Hematopoietic multipotent progenitor cell treated with erythropoietin and hydrocortisone succinate and interleukin-3 and kit ligand, for 15 days (in vitro differentiated cells): ENCODE data around the gene ZNF324.
"Not testable (repeated sequence)": the region's sequence is repeated elsewhere in the genome, so short reads cannot be mapped to it uniquely, and the experiment has no call there.

Source experiments
- DNase-seq: peaks from one replicate; pipeline ENCODE4 v3.0.0-alpha.2; 2015; ENCODE audit warnings: low spot score

Gene ZNF324

DNA sequence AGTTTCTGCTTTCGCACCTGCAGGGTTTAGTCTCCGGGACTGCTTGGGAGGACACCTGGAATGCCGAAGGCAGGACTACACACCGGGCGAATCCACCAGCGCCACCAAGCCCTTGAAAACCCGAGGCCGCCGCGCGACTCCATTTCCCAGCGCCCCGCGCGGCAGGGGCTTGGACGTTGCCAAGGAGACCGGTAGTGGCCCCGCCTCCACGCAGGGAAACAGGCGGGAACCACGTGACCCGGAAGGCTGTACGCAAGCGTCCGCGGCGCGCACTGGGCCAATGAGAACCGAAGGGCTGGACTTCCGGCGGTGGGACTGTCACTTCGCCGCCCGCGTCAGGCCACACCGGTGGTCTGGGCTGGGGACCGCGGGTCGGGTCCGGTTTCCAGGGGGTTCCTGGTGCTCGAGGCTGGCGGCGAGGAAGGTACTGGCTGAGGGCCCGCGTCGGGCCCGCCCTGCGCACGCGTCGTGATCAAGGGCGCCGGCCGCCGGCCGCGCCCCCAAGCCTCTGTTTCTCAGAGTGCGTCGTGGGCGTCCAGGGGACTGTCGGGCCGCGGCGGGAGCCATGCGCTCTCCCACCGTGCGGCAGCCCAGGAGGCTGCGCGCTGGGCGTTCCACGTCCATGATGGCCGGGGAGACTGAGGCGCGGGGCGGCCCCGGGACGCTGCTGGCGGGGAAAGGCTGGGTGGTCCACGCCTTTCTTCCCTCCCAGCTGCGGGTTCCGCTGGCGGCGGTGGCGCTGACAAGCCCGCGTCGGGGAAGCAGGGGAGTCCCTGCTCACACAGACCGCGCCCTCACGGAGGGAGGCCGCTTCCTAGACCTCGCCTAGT is at the start of gene ZNF324:
ZNF324 (plus strand) TSS at position 321 of the 830 bp plus-strand sequence. CDS start 2,106 bp downstream, outside the sequence.
- DNase-seq = peak; percentile 98

DNA sequence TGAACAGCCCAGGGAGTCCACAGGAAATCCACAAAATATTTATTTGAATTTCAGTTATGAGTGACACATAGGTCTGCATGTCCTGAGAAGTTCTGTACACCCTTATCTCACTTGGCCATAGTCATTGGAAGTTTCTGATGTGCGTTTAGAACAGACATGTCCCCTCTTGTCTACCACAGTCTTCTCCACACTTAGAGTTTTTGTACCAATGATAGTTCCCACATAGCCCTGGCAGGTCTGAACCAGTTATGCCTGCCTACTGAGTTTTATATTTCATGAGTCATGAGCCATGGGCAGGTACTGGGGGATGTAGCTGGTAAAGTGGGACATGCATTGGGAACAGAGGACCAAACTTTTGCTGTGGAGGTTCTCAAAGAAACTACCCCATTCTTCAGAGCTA is 38.3 kb upstream of the ZNF324 start:
- no peak for DNase-seq

DNA sequence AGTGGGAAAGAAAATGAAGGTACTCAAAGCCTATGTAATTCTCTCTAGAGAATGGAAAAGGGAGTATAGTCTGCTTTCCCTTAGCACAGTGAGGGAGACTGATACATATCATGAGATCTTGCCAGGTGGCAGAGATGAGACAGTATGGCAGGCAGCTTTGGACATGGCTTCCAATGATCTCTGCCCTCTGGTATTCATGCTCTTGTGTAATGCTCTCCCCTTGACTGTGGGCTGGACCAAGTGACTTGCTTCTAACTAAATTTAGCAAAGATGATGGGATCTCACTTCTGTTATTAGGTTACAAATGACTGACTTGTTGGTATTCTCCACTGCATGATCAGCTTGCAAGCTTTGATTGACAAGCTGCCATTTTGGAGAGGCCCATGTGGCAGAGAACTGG is 37.1 kb upstream of the ZNF324 start:
- no peak for DNase-seq

DNA sequence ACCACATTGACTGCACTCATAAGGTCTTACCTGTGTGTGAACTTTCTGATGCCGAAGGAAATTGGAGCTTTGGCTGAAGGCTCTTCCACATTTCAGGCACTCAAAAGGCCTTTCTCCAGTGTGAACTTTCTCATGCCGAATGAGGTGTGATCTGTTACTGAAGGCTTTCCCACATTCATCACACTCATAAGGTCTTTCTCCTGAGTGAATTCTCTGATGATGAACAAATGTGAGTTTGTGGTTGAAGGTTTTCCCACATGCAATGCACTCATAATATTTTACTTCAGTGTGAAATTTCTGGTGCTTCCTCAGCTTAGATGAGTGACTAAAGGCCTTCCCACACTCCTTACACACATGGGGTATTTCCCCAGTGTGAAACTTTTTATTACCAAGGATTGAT is 32.7 kb upstream of the ZNF324 start:
- no peak for DNase-seq

DNA sequence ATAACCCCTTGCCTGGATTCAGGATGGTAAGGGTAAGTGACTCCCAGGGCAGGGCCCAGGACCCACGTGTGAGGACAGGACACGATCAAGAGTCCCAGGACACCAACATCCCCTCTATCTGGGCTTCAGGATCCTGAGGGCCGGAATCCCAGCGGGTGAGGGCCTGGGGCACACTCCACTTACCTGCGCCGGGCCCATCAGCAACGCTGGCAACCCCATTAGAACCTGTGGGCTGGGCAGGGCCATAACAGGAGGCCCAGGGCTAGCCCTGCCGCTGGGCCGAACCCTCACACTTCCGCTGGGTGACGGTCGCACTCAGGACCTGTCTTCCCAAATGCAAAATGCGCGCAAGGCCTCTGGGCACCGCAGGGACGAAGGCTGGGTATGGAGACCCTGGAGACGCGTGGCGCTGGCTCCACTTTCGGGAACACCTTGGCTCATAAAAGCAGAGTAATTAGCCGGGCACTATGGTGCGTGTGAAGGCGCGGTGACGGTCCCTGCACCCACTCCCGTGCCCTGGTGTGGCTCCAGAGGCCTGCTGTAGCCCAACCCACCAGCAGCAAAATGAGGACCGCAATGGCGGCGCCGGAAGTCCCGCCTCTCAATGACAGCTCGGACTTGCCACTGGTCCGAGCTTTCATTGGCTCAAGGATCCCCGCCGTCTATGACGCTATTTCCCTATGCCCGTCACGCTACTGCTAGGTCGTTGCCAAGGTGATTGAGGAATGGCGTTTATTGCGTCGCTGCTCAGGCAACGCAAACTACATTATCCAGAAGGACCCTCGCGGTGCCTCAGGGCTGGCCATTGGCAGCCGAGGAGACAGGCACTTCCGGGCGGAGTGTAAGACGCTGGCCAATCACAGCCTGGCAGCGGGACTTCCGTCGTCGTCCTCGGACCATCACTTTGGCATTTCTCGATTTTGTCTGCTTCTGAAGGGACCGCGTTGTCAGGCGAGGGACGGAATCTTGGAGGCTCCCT is 27.0 kb upstream of the ZNF324 start, which contains the start of gene ZNF132:
ZNF132 (minus strand) TSS at position 578 of the 979 bp plus-strand sequence; CDS start at position 246, 332 bp downstream.
- peak; percentile 92 for DNase-seq

DNA sequence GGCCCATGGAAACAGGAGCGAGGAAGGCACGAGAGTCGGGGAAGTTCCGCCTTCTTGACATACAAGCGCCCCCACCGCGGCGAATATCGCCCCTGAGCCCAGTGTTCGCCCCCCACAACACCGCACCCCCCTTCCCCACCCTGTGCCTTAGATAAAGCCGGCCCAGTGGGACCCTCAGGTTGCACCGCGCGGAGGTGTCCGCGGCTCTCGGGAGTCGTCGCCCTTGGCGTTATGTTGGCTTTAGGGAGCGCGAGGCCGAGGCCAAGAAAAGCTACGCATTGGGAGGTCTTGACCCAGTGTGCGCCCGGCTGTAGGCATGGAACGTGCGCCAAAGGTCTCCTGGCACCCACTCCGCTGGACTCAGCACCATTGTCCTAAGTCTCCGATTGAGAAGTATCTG is 26.3 kb upstream of the ZNF324 start:
- DNase-seq = no peak

DNA sequence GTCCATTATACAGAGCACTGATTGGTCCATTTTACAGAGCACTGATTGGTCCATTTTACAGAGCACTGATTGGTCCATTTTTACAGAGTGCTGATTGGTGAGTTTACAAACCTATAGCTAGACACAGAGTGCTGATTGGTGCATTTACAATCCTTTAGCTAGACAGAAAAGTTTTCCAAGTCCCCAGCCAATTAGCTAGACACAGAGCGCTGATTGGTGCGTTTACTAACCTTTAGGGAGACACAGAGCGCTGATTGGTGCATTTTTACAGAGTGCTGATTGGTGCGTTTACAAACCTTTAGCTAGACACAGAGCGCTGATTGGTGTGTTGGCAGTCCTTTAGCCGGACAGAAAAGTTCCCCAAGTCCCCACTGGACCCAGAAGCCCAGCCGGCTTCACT is 23.9 kb upstream of the ZNF324 start:
- DNase-seq = not testable (repeated sequence)

DNA sequence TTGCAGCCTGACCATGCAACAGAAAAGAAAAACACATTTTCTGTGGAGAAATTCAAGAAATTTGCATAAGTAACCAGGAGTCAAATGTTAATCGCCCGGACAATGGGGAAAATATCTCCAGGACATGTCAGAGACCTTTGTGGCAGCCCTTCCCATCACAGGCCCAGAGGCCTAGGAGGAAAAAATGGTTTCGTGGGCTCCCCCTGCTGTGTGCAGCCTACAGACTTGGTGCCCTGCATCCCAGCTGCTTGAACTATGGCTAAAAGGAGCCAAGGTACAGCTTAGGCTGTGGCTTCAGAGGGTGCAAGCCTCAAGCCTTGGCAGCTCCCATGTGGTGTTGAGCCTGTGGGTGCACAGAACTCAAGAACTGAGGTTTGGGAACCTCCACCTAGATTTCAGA is 18.0 kb upstream of the ZNF324 start:
- DNase-seq = not testable (repeated sequence)

DNA sequence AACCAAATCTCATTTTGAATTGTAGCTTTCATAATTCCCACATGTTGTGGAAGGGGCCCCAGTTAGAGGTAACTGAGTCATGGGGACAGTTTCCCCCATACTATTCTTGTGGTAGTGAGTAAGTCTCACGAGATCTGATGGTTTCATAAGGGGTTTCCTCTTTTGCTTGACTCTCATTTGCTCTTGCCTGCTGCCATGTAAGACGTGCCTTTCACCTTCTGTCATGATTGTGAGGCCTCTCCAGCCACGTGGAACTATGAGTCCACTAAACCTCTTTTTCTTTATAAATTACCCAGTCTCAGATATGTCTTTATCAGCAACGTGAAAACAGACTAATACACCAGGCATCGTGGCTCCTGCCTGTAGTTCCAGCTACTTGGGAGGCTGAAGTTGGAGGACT is 16.9 kb upstream of the ZNF324 start:
- not testable (repeated sequence) for DNase-seq

DNA sequence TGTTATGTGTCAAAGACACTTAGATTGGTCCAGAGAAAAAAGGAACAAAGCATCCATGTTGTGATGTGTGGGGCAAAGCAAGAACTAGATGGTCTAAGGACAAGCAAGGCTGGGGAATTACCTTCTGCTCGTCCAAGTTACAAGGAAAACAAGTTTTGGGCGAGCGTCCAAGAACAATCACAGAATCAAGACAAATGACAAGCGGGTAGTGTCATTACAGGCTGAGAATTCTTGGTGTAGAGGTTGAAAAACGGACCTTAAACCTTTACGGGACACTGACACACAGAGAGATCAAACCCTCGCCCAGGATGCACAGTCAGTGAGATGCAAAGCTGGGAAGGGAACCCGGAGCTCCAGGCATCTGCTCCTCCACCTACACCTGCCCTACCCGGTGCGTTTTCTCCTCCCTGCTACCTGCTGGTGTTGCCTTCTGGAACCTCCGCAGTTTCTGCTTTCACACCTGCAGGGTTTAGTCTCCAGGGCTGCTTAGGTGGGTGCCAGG is 16.0 kb upstream of the ZNF324 start:
- DNase-seq = no peak

DNA sequence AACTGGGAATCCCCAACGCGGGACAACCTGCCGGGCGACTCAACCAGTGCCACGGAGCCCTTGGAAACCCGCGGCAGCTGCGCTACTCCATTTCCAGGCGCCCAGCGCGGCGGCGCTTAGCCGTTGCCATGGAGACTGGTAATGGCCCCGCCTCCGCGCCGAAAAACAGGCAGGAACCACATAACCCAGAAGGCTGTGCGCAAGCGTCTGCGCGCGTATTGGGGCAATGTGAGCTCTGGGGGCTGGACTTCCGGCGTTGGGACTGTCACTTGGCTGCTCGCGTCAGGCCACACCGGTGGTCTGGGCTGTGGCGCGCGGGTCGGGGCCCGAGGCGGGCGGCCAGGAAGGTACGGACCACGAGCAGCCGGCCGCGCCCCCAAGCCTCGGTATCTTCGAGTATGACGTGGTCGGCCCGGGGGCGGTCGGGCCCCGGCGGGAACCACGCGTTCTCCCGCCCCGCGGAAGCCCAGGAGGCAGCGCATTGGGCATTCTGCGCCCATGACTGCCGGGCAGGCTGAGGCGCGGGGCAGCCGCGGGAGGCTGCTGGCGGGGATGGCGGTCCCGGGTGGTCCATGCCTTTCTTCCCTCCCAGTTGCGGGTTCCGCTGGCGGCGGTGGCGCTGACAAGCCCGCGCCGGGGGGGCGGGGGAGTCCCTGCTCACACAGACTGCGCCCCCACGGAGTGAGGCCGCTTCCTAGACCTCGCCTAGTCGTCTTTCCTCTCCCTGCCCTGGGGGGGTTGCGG is 15.3 kb upstream of the ZNF324 start, which contains the start of gene ZNF324B:
ZNF324B (plus strand) TSS at position 265 of the 744 bp plus-strand sequence. CDS start 2,080 bp downstream, outside the sequence.
- peak; percentile 97 for DNase-seq

DNA sequence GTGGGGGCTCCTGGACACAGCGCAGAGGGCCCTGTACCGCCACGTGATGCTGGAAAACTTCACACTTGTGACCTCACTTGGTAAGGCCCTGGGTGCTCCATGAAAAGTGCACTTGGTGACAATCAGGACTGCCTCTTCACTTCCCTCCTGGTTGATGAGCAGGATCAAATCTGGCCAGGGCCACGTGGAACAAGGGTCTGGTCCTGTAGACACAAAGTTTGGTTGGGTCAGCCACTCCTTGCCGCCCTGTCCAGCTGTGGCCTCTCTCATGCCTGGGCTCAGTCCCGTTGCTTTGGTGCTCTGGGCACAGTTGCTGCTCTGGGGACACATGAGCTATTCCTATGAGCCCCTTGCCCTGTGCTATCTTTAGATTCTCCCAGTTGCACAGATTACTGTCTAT is 13.1 kb upstream of the ZNF324 start:
- DNase-seq = no peak

DNA sequence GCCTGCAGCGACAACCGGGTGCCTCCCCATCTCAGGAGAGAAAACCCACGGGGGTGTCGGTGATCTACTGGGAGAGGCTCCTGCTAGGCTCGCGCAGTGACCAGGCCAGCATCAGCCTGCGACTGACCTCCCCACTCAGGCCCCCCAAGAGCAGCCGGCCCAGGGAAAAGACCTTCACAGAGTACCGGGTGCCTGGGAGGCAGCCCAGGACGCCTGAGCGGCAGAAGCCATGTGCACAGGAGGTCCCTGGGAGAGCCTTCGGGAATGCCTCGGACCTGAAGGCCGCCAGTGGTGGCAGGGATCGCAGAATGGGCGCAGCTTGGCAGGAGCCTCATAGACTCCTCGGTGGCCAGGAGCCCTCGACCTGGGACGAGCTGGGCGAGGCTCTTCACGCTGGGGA is 11.6 kb upstream of the ZNF324 start:
- no peak for DNase-seq

DNA sequence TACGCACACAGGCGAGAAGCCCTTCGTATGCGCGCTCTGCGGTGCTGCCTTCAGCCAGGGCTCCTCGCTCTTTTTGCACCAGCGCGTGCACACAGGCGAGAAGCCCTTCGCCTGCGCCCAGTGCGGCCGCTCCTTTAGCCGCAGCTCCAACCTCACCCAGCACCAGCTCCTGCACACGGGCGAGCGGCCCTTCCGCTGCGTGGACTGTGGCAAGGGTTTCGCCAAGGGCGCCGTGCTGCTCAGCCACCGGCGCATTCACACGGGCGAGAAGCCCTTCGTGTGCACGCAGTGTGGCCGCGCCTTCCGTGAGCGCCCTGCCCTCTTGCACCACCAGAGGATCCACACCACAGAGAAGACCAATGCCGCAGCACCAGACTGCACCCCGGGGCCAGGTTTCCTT is 10.8 kb upstream of the ZNF324 start:
- no peak for DNase-seq

DNA sequence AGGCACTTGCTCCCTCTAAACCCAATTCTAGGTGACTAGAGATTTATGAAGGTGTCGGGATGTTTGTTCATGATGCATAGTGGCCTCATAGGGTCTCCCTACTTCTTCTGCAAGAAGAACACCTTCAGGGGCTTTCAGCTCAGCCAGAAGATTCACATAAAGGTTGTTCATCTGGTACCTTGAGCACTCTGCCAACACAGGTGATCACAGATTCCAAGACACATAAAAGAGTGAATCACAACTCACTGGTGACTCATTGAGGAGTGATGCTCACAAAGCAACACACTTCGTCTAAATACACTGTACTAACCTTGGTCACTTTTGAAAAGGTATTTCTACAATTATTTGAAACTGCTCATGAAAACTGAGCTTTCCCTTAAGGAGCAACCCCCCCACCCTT is 6.8 kb upstream of the ZNF324 start:
- no peak for DNase-seq

DNA sequence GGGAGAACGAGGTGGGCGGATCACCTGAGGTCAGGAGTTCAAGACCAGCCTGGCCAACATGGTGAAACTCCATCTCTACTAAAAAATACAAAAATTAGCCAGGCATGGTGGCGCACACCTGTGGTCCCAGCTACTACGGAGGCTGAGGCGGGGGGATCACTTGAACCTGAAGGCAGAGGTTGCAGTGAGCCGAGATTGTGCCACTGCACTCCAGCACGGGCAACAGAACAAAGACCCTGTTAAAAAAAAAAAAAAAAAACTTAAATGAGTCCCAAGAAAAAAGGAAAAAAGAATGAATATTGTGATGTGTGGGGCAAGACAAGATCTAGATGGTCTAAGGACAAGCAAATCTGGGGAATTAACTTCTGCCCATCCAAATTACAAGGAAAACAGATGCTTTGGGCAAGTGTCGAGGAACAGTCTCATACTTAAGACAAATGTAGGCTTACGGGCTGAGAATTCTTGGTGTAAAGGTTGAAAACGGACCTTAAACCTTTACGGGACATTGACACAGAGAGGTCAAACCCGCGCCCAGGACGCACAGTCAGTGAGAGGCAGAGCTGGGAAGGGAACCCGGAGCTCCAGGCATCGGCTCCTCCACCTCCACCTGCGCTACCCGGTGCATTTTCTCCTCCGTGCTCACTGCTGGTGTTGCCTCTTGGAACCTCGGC is 656 bp upstream of the ZNF324 start:
- DNase-seq = no peak

DNA sequence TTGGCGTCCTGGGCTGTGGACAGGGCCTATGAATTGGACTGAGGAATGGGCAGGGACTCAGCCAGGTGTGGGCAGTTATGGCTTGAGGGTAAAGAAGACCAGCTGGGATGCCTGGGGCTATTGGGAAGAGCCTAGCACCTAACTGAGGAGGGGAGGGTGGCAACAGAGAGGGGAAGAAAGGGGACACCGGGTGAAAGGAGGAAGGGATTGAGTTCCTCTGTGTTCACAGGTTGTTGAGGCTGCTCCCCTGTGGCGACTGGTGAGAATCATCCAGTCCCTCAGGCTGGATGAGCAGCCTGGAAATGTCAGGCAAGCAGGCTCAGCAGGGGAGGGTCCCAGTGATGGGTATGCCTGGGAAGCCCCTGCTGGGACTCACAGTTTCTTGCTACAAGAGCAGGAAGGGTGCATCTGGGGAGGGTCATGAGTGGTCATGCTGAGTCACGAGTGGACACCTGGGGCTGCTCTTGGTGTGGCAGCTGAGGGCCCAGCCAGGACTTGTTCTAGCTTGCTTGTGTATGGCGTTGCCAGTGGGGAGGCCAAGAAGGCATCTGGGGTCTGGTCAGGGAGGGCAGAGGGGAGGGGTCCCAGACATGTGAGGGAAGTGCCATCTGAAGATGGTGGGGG is 1.4 kb downstream of the ZNF324 start:
- no peak for DNase-seq

DNA sequence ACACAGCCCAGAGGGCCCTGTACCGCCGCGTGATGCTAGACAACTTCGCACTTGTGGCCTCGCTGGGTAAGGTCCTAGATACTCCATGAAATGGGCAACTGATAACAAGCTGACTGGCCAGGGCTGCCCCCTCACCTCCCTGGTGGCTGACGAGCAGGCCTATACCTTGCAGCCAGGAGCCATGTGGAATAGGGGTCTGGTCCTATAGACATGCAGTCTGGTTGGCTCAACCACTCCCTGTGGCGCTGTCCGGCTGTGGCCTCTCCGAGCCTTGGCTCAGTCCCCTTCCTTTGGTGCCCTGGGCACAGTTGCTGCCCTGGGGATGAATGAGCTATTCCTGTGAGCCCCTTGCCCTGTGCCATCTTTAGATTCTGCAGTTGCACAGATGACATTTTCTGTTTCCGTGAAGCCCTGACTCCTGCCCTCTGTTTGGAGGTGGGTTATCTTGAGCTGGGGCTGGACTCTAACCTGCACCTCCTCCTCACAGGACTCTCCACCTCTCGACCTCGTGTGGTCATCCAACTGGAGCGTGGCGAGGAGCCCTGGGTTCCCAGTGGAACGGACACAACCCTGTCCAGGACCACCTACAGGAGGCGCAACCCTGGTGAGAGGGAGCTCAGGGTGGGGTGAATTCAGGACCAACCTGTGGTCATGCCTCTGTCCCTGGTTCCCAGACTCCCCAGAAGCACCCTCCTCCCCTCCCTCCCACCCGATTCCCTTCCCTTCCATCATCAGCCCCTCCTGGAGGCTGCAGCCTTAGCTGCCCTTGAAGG is 2.5 kb downstream of the ZNF324 start:
- no peak for DNase-seq

DNA sequence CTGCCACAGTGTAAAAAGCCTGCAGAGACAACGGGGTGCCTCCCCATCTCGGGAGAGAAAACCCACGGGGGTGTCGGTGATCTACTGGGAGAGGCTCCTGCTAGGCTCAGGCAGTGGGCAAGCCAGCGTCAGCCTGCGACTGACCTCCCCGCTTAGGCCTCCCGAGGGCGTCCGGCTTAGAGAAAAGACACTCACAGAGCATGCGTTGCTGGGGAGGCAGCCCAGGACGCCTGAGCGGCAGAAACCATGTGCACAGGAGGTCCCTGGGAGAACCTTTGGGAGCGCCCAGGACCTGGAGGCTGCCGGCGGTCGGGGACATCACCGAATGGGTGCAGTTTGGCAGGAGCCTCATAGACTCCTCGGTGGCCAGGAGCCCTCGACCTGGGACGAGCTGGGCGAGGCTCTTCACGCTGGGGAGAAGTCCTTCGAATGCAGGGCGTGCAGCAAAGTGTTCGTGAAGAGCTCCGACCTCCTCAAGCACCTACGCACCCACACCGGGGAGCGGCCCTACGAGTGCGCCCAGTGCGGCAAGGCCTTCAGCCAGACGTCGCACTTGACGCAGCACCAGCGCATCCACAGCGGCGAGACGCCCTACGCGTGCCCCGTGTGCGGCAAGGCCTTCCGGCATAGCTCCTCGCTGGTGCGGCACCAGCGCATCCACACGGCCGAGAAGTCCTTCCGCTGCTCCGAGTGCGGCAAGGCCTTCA is 4.1 kb downstream of the ZNF324 start:
- DNase-seq = not testable (repeated sequence)
